PC-3 (cell line): ENCODE measurements around the gene CCNT1. TPM values are rescaled to one million over a fixed set of nuclear protein-coding genes. Genes with fewer than 3 reads are reported as not detected.

ENCODE experiments used
- ATAC-seq: fragments of 200-7000 bp; cut with Tn5 transposase; 2 replicates; pipeline ENCODE4 v1.9.1; 2020; ENCODE audit warnings: mild to moderate bottlenecking, moderate library complexity
- BruUV-seq: library from RNA; stranded (reverse); fragments of 400-500 nt; replicated peaks from 2 replicates; lab custom pipeline; 2021; lab: Mats Ljungman, UMichigan
- CTCF ChIA-PET: fragments of 300-600 bp; sonication (Branson Sonifier 250); formaldehyde crosslinking; loops from one replicate; lab custom pipeline; 2022; ENCODE audit warnings: antibody characterized with exemption; lab: Charles Lee
- POLR2A ChIA-PET: fragments of 300-600 bp; sonication (Branson Sonifier 250); formaldehyde crosslinking; loops from one replicate; lab custom pipeline; 2022; ENCODE audit warnings: antibody characterized with exemption; ENCODE audit not compliant: unreplicated experiment; lab: Charles Lee
- DNase-seq: peaks from one replicate; pipeline ENCODE4 v3.0.0-alpha.2; 2015
- H2AFZ ChIP-seq: fragments of 300-600 bp; sonication (generic); 2 replicates; pipeline ENCODE4 v1.6.0; 2016; ENCODE audit warnings: antibody characterized with exemption, low read length
- H3F3A ChIP-seq: fragments of 300-600 bp; sonication (generic); one replicate; pipeline ENCODE4 v1.6.0; 2017; ENCODE audit warnings: antibody characterized with exemption, low read length, control low read depth, mild to moderate bottlenecking; ENCODE audit not compliant: unreplicated experiment
- H3K27ac ChIP-seq: fragments of 300-600 bp; sonication (generic); 2 replicates; pipeline ENCODE4 v1.5.1; 2016; ENCODE audit warnings: mild to moderate bottlenecking, low read length
- H3K27me3 ChIP-seq: fragments of 300-600 bp; sonication (generic); 2 replicates; pipeline ENCODE4 v1.6.1; 2016; ENCODE audit warnings: low read length, mixed read lengths
- H3K36me3 ChIP-seq: fragments of 300-600 bp; sonication (generic); 2 replicates; pipeline ENCODE4 v1.6.1; 2016; ENCODE audit warnings: low read depth, mixed run types, low read length, mixed read lengths
- H3K4me1 ChIP-seq: fragments of 300-600 bp; sonication (generic); 2 replicates; pipeline ENCODE4 v1.5.1; 2016; ENCODE audit warnings: low read length; ENCODE audit not compliant: insufficient read depth
- H3K4me2 ChIP-seq: fragments of 300-600 bp; sonication (generic); 2 replicates; pipeline ENCODE4 v1.6.0; 2016; ENCODE audit warnings: low read length
- H3K4me3 ChIP-seq: fragments of 300-600 bp; sonication (generic); 2 replicates; pipeline ENCODE4 v1.5.1; 2016; ENCODE audit warnings: mild to moderate bottlenecking, low read length, mixed read lengths
- H3K79me2 ChIP-seq: fragments of 300-600 bp; sonication (generic); 2 replicates; pipeline ENCODE4 v1.6.1; 2017; ENCODE audit warnings: low read length, mixed read lengths
- H3K9ac ChIP-seq: fragments of 300-600 bp; sonication (generic); 2 replicates; pipeline ENCODE4 v1.6.0; 2016; ENCODE audit warnings: mild to moderate bottlenecking, low read length
- H3K9me2 ChIP-seq: fragments of 300-600 bp; sonication (generic); replicated peaks from 2 replicates; pipeline ENCODE4 v1.6.1; 2016; ENCODE audit warnings: mixed run types, low read length, mixed read lengths
- H3K9me3 ChIP-seq: fragments of 300-600 bp; sonication (generic); 2 replicates; pipeline ENCODE4 v1.6.1; 2016; ENCODE audit warnings: low read length, mixed read lengths
- H4K20me1 ChIP-seq: fragments of 300-600 bp; sonication (generic); 2 replicates; pipeline ENCODE4 v1.6.1; 2016; ENCODE audit warnings: low read length, mixed read lengths
- EZH2 ChIP-seq: fragments of 300-600 bp; sonication (generic); IDR thresholded peaks from one replicate; pipeline ENCODE4 v1.6.1; 2017; ENCODE audit warnings: antibody characterized with exemption, mild to moderate bottlenecking, low read length; ENCODE audit not compliant: unreplicated experiment
- EZH2phosphoT487 ChIP-seq: fragments of 300-600 bp; sonication (generic); IDR thresholded peaks from 2 replicates; pipeline ENCODE4 v1.6.1; 2018; ENCODE audit warnings: mild to moderate bottlenecking, antibody characterized with exemption, low read length, borderline replicate concordance
- intact Hi-C: fragments of 100-400 bp; cut with micrococcal nuclease; formaldehyde crosslinking; loops from 2 replicates; pipeline ENCODE4 v1.9.0; 2023
- total RNA-seq: library from RNA; depleted of rRNA; stranded (reverse); fragments of >200 nt; gene quantifications from 2 replicates; pipeline ENCODE4 v1.2.3, GENCODE V29; 2014
- TF ChIP-seq, protein P1 (sequence below): fragments of 300-600 bp; sonication (generic); conservative IDR thresholded peaks from 2 replicates; pipeline ENCODE4 v1.5.1; 2017; ENCODE audit warnings: antibody characterized with exemption, low read depth, mild to moderate bottlenecking, low read length

Gene CCNT1
- total RNA-seq, 1 experiment from 2014 or later, result 20.7 TPM

DNA sequence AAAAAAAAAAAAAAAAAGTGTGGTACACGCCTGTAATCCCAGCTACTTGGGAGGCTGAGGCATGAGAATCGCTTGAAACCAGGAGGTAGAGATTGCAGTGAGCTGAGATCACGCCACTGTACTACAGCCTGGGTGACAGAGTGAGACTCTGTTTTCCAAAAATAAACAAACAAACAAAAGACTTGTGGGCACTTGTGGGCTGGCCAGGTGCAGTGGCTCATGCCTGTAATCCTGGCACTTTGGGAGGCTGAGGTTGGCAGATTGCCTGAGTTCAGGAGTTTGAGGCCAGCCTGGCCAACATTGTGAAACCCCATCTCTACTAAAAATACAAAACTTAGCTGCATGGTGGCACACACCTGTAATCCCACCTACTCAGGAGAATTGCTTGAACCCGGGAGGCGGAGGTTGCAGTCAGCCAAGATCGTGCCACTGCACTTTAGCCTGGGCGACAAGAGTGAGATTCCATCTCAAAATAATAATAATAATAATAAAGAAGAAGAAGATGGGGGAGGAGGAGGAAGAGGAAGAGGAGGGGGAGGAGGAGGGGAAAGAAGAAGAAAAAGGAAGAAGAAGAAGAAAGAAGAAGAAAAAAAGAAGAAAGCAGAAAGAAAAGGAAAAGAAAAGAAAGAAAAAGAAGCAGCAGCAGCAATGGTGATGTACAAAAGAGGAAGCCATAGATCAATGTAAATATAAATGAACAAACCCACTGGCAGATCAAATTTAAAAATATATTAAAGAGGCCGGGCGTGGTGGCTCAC is 27.9 kb upstream of the CCNT1 start:
- no peak overlapping the region for H3K9ac ChIP-seq
- no peaks in the 10 kb centered on the region for H3K9me2 ChIP-seq
- H4K20me1 ChIP-seq, result no peaks in the 10 kb centered on the region
- H3K4me3 ChIP-seq, result no peak overlapping the region
- H3K9me3 ChIP-seq, result no peaks in the 10 kb centered on the region
- DNase-seq (no peak), ATAC-seq (no peak)
- BruUV-seq, result no TSS peak
- ChIA-PET POLR2A (no interaction called here), CTCF (no interaction called here)
- H3K79me2 ChIP-seq, result no peaks in the 10 kb centered on the region
- TF ChIP-seq EZH2 (no peak), EZH2phosphoT487 (no peak)
- TF ChIP-seq, protein P1, sequence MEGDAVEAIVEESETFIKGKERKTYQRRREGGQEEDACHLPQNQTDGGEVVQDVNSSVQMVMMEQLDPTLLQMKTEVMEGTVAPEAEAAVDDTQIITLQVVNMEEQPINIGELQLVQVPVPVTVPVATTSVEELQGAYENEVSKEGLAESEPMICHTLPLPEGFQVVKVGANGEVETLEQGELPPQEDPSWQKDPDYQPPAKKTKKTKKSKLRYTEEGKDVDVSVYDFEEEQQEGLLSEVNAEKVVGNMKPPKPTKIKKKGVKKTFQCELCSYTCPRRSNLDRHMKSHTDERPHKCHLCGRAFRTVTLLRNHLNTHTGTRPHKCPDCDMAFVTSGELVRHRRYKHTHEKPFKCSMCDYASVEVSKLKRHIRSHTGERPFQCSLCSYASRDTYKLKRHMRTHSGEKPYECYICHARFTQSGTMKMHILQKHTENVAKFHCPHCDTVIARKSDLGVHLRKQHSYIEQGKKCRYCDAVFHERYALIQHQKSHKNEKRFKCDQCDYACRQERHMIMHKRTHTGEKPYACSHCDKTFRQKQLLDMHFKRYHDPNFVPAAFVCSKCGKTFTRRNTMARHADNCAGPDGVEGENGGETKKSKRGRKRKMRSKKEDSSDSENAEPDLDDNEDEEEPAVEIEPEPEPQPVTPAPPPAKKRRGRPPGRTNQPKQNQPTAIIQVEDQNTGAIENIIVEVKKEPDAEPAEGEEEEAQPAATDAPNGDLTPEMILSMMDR, result no peak
- H2AFZ ChIP-seq, result no peak overlapping the region
- H3K36me3 ChIP-seq, result no peaks in the 10 kb centered on the region
- no peak overlapping the region for H3K4me2 ChIP-seq
- no peak overlapping the region for H3K27ac ChIP-seq
- H3F3A ChIP-seq, result no peaks in the 10 kb centered on the region
- no peaks in the 10 kb centered on the region for H3K4me1 ChIP-seq
- H3K27me3 ChIP-seq, result no peaks in the 10 kb centered on the region
- intact Hi-C loops, result no loop called here

DNA sequence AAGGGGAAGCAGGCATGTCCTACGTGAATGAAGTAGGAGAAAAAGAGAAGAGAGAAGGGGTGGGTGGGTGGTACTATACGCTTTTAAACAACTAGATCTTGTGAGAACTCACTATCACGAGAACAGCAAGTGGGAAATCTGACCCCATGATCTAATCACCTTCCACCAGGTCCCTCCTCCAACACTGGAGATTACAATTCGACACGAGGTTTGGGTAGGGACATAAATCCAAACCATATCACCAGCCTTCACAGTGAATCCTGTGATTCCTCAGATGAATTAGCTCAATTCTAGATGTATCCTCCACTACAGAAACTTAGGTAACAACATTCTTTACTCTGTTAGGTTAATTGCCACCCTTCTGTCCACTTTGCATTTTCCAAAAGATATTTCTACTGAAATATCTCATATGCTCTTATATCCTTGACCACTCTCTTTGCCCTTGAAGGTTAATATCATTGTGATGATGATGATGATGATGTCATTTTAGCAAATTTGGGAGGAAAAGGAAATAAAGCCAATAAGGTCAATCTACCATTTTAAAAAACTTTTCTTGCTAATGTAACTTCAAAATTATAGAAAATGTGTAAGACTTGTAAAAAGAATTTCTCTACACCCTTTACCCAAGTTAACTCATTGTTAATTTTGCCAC is 23.2 kb upstream of the CCNT1 start:
- Histone ChIP-seq H3K4me2 (no peak overlapping the region), H2AFZ (no peak overlapping the region), H3K27me3 (0 out of 2 replicates have a peak, but pooled peaks cover 4% of the 10 kb centered on the region), H3K9me3 (no peaks in the 10 kb centered on the region), H3K9ac (no peak overlapping the region), H3K9me2 (no peaks in the 10 kb centered on the region), H3K4me1 (no peaks in the 10 kb centered on the region), H4K20me1 (no peaks in the 10 kb centered on the region), H3F3A (no peaks in the 10 kb centered on the region), H3K79me2 (no peaks in the 10 kb centered on the region), H3K36me3 (no peaks in the 10 kb centered on the region), H3K4me3 (no peak overlapping the region), H3K27ac (no peak overlapping the region)
- intact Hi-C loops, result no loop called here
- DNase-seq (no peak), ATAC-seq (no peak)
- BruUV-seq, result no TSS peak
- no peak for TF ChIP-seq EZH2phosphoT487
- TF ChIP-seq, protein P1, result no peak
- TF ChIP-seq EZH2, result no peak
- POLR2A ChIA-PET, result no interaction called here
- CTCF ChIA-PET, result no interaction called here

GRCh38 chr12:48736456-48736855 is 19.9 kb upstream of the CCNT1 start:
- BruUV-seq, result no TSS peak
- POLR2A ChIA-PET, result no interaction called here
- Histone ChIP-seq H3K27ac (no peak overlapping the region), H4K20me1 (no peaks in the 10 kb centered on the region), H2AFZ (no peak overlapping the region), H3K9me2 (no peaks in the 10 kb centered on the region), H3K9me3 (no peaks in the 10 kb centered on the region), H3K4me3 (no peak overlapping the region), H3K4me1 (no peaks in the 10 kb centered on the region), H3F3A (no peaks in the 10 kb centered on the region), H3K79me2 (no peaks in the 10 kb centered on the region), H3K9ac (no peak overlapping the region), H3K4me2 (no peak overlapping the region), H3K36me3 (no peaks in the 10 kb centered on the region), H3K27me3 (0 out of 2 replicates have a peak, but pooled peaks cover 4% of the 10 kb centered on the region)
- no peak for DNase-seq
- intact Hi-C loops, result no loop called here
- CTCF ChIA-PET, result no interaction called here
- ATAC-seq, result no peak
- TF ChIP-seq EZH2phosphoT487 (no peak), EZH2 (no peak)
- TF ChIP-seq, protein P1, result no peak
